GM10266 (cell line): ENCODE results near the gene ACVR1B.

ENCODE experiments used
- DNase-seq: peaks from one replicate; pipeline ENCODE4 v3.0.0; 2012; ENCODE audit errors: extremely low spot score
- TF ChIP-seq, protein P1 (sequence below): IDR thresholded peaks from 2 replicates; pipeline ENCODE4 v1.5.1; 2012; ENCODE audit warnings: mild to moderate bottlenecking, low read depth; ENCODE audit not compliant: control insufficient read depth, insufficient read depth; ENCODE audit errors: missing control alignments

The ACVR1B gene

DNA sequence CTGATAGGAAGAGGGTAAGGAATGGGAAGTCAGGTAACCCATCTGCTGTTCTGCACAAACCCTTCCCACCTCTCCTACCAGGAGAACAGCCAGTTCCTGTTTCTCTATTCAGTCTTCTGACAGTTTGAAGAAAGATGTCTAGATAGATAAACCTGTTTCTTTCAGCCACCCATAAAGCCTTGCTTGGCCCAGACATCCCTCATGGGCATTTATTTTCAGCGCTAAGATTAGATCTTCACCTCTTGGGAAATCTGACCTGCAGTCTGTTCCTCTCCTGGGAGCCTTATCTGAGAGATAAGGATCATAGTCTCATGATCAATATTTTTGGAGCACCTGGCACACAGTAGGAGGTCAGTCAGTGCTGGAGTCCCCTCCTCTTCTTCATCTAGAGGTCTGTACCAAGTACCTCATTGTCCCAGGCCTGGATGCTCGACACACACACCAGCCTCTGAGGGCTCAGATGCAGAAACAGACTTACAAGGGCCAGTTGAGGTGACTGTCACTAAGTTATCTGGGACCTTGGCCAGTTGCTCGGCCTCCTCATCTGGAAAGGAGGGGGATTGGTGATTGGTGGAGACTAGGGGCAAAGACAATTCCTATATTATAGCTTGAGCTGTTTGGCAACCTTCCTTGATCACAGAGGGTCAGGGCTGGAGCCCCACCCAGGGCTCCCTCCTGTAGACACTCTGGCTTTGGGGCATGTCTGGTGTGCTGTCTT is 26.0 kb upstream of the ACVR1B start:
- no peak for DNase-seq
- TF ChIP-seq, protein P1, sequence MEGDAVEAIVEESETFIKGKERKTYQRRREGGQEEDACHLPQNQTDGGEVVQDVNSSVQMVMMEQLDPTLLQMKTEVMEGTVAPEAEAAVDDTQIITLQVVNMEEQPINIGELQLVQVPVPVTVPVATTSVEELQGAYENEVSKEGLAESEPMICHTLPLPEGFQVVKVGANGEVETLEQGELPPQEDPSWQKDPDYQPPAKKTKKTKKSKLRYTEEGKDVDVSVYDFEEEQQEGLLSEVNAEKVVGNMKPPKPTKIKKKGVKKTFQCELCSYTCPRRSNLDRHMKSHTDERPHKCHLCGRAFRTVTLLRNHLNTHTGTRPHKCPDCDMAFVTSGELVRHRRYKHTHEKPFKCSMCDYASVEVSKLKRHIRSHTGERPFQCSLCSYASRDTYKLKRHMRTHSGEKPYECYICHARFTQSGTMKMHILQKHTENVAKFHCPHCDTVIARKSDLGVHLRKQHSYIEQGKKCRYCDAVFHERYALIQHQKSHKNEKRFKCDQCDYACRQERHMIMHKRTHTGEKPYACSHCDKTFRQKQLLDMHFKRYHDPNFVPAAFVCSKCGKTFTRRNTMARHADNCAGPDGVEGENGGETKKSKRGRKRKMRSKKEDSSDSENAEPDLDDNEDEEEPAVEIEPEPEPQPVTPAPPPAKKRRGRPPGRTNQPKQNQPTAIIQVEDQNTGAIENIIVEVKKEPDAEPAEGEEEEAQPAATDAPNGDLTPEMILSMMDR: no peak

- DNase-seq: no peak
- TF ChIP-seq, protein P1: no peak
Observed at GRCh38 chr12:51926064-51926632, 25.4 kb upstream of the ACVR1B start.

DNA sequence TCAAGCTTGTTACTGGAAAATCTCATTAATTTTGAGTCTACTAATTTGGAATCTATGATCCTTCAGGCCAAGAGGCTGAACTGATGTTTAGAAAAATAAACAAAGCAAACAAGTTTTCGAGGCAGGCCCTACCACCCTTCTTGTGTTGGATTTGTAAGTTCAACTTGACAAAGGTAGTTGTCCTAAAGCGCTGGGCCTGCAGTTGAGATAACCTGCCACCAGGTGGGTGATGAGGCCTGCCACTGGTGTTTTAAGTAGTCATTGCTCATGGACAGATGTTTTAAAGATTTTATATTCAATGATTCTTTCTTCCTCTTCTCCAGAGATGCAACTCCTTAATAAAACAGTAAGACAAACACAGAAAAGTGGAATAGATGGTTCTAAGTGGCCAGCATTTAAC is 24.8 kb upstream of the ACVR1B start:
- TF ChIP-seq, protein P1: peak; percentile 43
- DNase-seq: no peak

DNA sequence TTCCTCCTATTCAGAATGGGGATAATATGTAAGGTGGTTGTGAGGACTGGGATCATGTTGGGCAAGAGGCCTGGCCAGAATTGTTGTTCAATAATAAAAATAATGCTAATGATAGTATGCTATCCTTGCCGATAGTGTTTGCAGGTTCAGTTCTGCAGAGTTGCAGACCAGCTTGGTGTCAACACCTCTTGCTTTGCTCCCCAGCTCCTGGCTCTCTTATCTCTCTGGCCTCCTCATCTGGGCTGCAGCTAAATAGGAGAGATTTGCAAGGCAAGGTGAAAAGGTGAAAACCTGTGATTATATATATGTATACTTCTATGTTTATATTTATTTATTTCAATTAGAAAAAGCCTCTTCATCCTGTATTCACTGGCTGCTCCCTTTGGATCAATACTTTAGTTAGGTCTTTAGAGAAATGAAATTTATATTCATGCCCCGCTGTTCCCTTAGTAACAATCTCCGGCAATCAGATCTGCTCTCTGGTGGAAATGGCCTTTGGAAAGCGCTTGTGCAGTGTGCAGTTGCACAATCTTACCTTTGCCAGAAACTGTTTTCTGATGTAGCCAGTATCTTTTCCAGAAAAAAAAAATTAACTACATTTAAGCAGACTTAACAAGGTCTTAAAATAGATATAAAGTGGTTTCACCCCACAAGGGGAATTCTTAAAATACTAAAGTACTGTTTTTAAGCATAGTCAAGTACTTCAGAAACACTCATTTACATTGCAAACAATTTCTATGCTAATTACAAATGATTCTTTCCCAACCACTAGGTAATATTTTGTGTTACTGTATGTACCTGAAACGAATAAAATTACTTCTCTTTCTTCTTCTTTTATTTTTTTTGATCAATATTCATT is 19.1 kb upstream of the ACVR1B start:
- DNase-seq: no peak

GRCh38 chr12:51934080-51934479 is 17.4 kb upstream of the ACVR1B start:
- TF ChIP-seq, protein P1: no peak
- no peak for DNase-seq

More for the DNA sequence above, 19.1 kb upstream of the ACVR1B start:
- TF ChIP-seq, protein P1: no peak

- no peak for DNase-seq
- TF ChIP-seq, protein P1: no peak
Observed at GRCh38 chr12:51937926-51938325, 13.6 kb upstream of the ACVR1B start.
